HUES64 (cell line): ENCODE data around the gene PPFIBP2.

ENCODE experiments used
- H3K27ac ChIP-seq: 2 replicates; pipeline ENCODE4 v1.7.0; 2013; ENCODE audit warnings: low read depth, low read length, inconsistent platforms
- H3K27me3 ChIP-seq: 2 replicates; pipeline ENCODE4 v1.6.1; 2013; ENCODE audit warnings: mild to moderate bottlenecking, low read length; ENCODE audit not compliant: insufficient read depth
- H3K36me3 ChIP-seq: 2 replicates; pipeline ENCODE4 v1.6.1; 2013; ENCODE audit warnings: mild to moderate bottlenecking, low read length; ENCODE audit not compliant: insufficient read depth
- H3K4me1 ChIP-seq: 2 replicates; pipeline ENCODE4 v1.6.1; 2013; ENCODE audit warnings: mild to moderate bottlenecking, low read length, moderate library complexity; ENCODE audit not compliant: insufficient read depth
- H3K4me3 ChIP-seq: 2 replicates; pipeline ENCODE4 v1.5.1; 2013; ENCODE audit warnings: mild to moderate bottlenecking, low read length, moderate library complexity
- H3K9ac ChIP-seq: 2 replicates; pipeline ENCODE4 v1.6.1; 2013; ENCODE audit warnings: mild to moderate bottlenecking, low read depth, low read length
- H3K9me3 ChIP-seq: 2 replicates; pipeline ENCODE4 v1.6.1; 2013; ENCODE audit warnings: low read depth, low read length; ENCODE audit not compliant: insufficient read depth
- WGBS: fragments of 150-250, 120-280 bp; methylation state at CpG from one replicate; pipeline ENCODE4 v1.1.7; 2013; ENCODE audit warnings: missing lambda C conversion rate; 5-methylcytosine and 5-hydroxymethylcytosine counted together

The PPFIBP2 gene

GRCh38 chr11:7581021-7581590 is 67.3 kb downstream of the PPFIBP2 start:
- peaks cover 29% of the 10 kb centered on the region for H3K4me1 ChIP-seq

DNA sequence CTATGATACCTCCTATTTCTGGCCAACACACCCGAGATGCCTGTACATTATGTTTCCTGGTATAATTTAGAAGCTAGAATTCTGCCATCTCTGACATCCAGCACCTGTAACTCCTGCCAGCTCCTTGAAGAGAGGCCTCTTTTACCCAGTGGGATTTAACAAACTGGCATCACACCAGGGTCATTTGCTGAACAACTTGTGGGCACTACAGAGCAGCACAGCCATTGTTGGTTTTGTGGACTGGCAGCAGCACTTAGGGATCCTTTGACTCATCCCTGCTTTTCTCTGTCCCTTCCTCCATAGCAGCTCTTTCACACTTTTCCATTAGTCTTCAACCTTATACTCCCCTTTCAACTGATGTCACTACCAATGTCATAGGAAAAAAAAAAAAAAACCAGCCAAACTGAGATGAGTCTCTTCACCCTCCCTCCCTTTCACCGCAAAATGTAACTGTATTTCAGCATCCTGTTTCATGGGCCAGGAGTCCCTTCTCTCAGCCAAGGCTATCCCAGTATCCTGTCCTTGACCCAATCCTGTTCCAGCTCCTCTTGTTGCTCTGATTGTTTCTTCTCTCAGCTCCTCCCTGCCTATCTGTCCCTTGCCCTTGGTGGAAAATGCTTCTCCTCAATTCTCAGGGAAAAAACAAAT is 68.7 kb downstream of the PPFIBP2 start:
- no peak overlapping the region for H3K9ac ChIP-seq
- H3K4me1 ChIP-seq, result peaks cover 15% of the 10 kb centered on the region
- no peaks in the 10 kb centered on the region for H3K27me3 ChIP-seq
- no peak overlapping the region for H3K27ac ChIP-seq
- 94% methylated on average over 2 of the region's 2 CpGs for WGBS
- H3K9me3 ChIP-seq, result no peaks in the 10 kb centered on the region
- H3K4me3 ChIP-seq, result no peak overlapping the region
- no peaks in the 10 kb centered on the region for H3K36me3 ChIP-seq

More at GRCh38 chr11:7581021-7581590, 67.3 kb downstream of the PPFIBP2 start:
- Histone ChIP-seq H3K9me3 (no peaks in the 10 kb centered on the region), H3K27me3 (no peaks in the 10 kb centered on the region), H3K27ac (no peak overlapping the region), H3K4me3 (no peak overlapping the region), H3K36me3 (no peaks in the 10 kb centered on the region), H3K9ac (no peak overlapping the region)
- 93% methylated on average over 2 of the region's 2 CpGs for WGBS

DNA sequence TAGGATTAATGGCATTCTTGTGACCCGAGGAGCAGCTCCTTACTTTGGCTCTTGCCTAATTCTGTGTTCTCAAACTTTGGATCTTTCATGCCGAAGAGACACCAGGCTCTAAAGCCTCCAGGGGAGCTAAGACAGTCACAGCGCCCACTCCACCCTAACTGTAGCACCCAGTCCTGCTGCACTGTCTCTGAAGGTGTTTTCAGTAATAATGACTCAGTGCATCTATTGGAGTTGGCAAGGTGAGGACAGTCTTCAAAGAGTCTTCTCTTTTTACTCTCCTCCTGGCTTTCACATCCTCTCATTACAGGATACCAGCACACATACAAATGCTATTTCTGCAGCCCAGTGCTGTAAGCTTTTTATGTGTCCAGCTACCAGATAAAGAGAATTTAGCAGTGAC is 69.4 kb downstream of the PPFIBP2 start:
- H3K27ac ChIP-seq, result no peak overlapping the region
- H3K36me3 ChIP-seq, result no peaks in the 10 kb centered on the region
- H3K27me3 ChIP-seq, result no peaks in the 10 kb centered on the region
- no peak overlapping the region for H3K9ac ChIP-seq
- WGBS, result 91% methylated on average over 3 of the region's 3 CpGs
- H3K4me1 ChIP-seq, result peaks cover 7% of the 10 kb centered on the region
- no peak overlapping the region for H3K4me3 ChIP-seq
- H3K9me3 ChIP-seq, result no peaks in the 10 kb centered on the region

DNA sequence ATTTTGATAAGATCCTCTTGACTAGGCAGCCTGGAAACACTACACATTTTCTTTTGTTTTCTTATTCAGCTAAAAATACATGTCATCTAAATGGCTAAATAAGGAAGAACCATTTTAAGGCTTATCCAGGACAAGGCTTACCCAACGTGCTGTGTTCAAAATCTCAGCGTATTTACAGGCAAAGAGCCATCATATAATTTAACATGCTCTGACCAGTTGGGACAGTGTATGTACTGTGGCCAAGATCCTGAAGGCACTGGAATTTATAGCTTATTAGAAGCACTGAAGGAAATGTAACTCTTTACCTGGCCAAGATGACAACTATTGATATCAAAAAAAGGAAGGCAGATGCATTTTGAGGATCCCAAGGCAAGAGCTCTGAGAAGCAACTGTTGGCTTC is 71.1 kb downstream of the PPFIBP2 start:
- WGBS, result 100% methylated on average over 2 of the region's 2 CpGs
- no peaks in the 10 kb centered on the region for H3K36me3 ChIP-seq
- no peak overlapping the region for H3K9ac ChIP-seq
- no peak overlapping the region for H3K27ac ChIP-seq
- no peaks in the 10 kb centered on the region for H3K4me1 ChIP-seq
- H3K9me3 ChIP-seq, result no peaks in the 10 kb centered on the region
- no peak overlapping the region for H3K4me3 ChIP-seq
- no peaks in the 10 kb centered on the region for H3K27me3 ChIP-seq

DNA sequence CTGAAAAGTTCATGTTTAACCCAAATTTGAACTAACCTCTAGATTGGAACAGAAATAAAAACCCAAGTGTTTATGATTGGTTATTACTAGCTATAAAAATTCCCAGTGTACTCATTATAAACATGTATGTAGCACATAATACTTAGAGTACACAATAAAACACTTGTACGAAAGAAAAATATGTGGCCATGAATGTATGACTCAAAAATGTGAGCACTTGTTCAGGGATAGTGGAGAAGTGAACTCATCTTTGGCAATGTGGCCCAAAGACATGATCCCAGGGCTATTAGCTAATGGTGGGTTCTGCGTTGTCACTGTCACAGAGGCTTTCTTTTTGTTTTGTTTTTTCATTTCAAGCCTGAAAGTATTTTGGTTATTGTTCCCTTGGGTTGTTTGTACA is 72.0 kb downstream of the PPFIBP2 start:
- H3K27ac ChIP-seq, result no peak overlapping the region
- H3K4me3 ChIP-seq, result no peak overlapping the region
- no peaks in the 10 kb centered on the region for H3K27me3 ChIP-seq
- no peaks in the 10 kb centered on the region for H3K4me1 ChIP-seq
- no peaks in the 10 kb centered on the region for H3K9me3 ChIP-seq
- no peaks in the 10 kb centered on the region for H3K36me3 ChIP-seq
- H3K9ac ChIP-seq, result no peak overlapping the region
- WGBS, result 100% methylated on average over 2 of the region's 2 CpGs

GRCh38 chr11:7586376-7586775 is 72.6 kb downstream of the PPFIBP2 start:
- H3K27ac ChIP-seq, result no peak overlapping the region
- WGBS, result 89% methylated on average over 2 of the region's 2 CpGs
- H3K9ac ChIP-seq, result no peak overlapping the region
- no peak overlapping the region for H3K4me3 ChIP-seq
- H3K27me3 ChIP-seq, result no peaks in the 10 kb centered on the region
- H3K4me1 ChIP-seq, result no peaks in the 10 kb centered on the region
- H3K9me3 ChIP-seq, result no peaks in the 10 kb centered on the region
- no peaks in the 10 kb centered on the region for H3K36me3 ChIP-seq

DNA sequence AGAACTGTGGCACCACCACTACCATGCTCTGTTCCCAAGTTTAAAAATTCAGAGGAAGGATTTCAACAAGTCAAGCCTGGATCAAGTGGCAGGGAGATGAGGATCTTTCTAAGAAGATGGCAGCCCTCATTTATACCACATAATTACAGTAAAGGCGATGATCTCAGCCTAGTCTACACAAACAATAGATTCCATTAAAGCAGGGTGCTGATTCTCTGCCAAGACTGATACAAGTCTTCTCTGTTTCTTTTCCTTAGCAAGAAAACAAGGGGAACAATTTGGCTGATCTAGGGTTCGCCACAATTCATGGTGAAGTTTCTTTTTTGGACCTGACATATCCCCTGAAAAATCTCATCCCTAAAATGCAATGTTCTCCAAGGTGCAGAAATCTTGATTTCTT is 73.9 kb downstream of the PPFIBP2 start:
- no peaks in the 10 kb centered on the region for H3K36me3 ChIP-seq
- no peaks in the 10 kb centered on the region for H3K4me1 ChIP-seq
- 96% methylated on average over 2 of the region's 2 CpGs for WGBS

GRCh38 chr11:7589861-7590260 is 76.1 kb downstream of the PPFIBP2 start:
- 93% methylated on average over 2 of the region's 2 CpGs for WGBS
- Histone ChIP-seq H3K4me1 (peaks cover 7% of the 10 kb centered on the region; the same call in 1 of the 2 replicates), H3K27me3 (no peaks in the 10 kb centered on the region), H3K36me3 (no peaks in the 10 kb centered on the region), H3K9ac (no peak overlapping the region), H3K4me3 (no peak overlapping the region), H3K9me3 (no peaks in the 10 kb centered on the region), H3K27ac (no peak overlapping the region)

More for the DNA sequence above, 73.9 kb downstream of the PPFIBP2 start:
- Histone ChIP-seq H3K9ac (no peak overlapping the region), H3K9me3 (no peaks in the 10 kb centered on the region), H3K27me3 (no peaks in the 10 kb centered on the region), H3K4me3 (no peak overlapping the region), H3K27ac (no peak overlapping the region)

GRCh38 chr11:7590529-7590928 is 76.7 kb downstream of the PPFIBP2 start:
- H3K27me3 ChIP-seq, result no peaks in the 10 kb centered on the region
- WGBS, result 97% methylated on average over 2 of the region's 2 CpGs
- H3K4me3 ChIP-seq, result no peak overlapping the region
- no peak overlapping the region for H3K27ac ChIP-seq
- no peaks in the 10 kb centered on the region for H3K36me3 ChIP-seq
- peaks cover 13% of the 10 kb centered on the region for H3K4me1 ChIP-seq
- no peak overlapping the region for H3K9ac ChIP-seq
- H3K9me3 ChIP-seq, result no peaks in the 10 kb centered on the region

DNA sequence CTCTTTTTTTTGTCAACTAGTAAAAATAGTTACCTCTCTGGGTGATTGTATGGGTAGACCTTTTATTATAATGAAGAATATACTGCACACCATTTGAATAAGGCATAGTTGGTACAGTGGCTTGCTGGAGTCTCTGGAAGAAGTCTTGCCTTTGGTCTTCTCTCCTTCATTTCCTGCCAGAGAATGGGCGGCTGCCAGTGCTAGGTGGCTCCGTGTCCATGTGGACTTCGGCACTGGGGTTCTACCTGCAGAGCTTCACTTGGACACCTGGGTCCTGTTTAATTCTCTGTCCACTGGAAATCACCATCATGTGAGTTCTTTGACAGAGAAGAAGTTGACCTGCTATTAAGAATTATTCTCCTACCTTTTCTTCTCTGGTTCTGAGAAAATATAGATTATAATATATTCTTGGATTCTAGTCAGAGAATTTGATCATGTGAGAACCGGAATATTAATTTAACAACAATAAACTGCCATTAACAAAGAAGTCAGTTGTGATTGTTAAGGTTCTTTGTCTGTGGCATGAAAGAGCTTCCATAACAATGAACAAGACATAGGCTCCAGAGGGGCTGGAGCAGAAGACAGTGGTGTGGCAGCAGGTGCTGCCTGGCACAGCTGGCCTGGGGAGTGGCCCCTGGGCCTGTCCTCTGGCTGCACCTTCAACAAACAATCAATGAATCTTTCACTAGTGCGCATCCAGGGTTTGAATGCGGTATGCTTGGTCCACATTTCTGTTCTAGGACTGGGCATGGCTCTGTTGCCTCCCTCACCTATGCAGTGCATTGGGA is 77.5 kb downstream of the PPFIBP2 start:
- Histone ChIP-seq H3K36me3 (no peaks in the 10 kb centered on the region), H3K4me3 (no peak overlapping the region), H3K27ac (no peak overlapping the region), H3K9me3 (no peaks in the 10 kb centered on the region), H3K27me3 (no peaks in the 10 kb centered on the region), H3K4me1 (peaks cover 20% of the 10 kb centered on the region), H3K9ac (no peak overlapping the region)
- WGBS, result 90% methylated on average over 5 of the region's 6 CpGs

DNA sequence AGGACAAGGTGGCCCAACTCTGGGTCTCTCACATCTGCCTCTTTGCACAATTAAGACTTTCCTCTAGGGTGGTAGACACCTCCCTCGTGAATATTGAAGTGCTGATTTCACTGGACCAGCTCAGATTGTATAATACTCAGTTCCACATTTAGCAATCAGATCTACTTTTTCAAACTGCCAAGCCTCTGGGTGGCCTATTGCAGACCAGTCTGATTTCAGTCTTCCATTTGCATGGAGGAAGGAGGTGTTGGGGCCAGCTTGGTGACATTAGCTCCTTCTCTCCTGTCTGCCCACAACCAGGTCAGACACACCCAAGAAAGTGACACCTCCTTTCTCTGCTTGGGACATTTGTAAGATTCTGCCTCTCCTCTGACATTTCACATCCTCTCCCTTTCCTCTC is 78.2 kb downstream of the PPFIBP2 start:
- Histone ChIP-seq H3K27me3 (no peaks in the 10 kb centered on the region), H3K9me3 (no peaks in the 10 kb centered on the region), H3K9ac (no peak overlapping the region), H3K4me3 (no peak overlapping the region), H3K4me1 (peaks cover 27% of the 10 kb centered on the region), H3K36me3 (no peaks in the 10 kb centered on the region), H3K27ac (no peak overlapping the region)
- WGBS, result 91% methylated on average over 1 of the region's 1 CpG
